Measurements from ENCODE around the gene FAM13B. TPM values are rescaled to one million over a fixed set of nuclear protein-coding genes. Genes with fewer than 3 reads are reported as not detected.
A peak's percentile ranks its signal among the peaks of the same experiment; 100 is the strongest.
"Not testable (repeated sequence)": the region's sequence is repeated elsewhere in the genome, so short reads cannot be mapped to it uniquely, and the experiment has no call there.

FAM13B gene
- total RNA-seq, 5 donors from 2014 or later (not counting 1 experiment from before 2014, with no cell fraction given): 43.4 to 53.7 (median 49.6) TPM

- DNase-seq (no peak), ATAC-seq (replicated peaks in 1 of 4) (no peak)
- no peaks in the 10 kb centered on the region for H3K27me3 ChIP-seq (replicated peaks in 1 of 2; ENCODE audit: control insufficient read depth in 2 of 2, extremely low read depth in 1 of 2, insufficient read depth in 2 of 2, low read length in 1 of 2)
- no peak overlapping the region for H3K27ac ChIP-seq (ENCODE audit: low read length)
- CTCF ChIA-PET: no interaction called here
- Mint-ChIP-seq H3K27ac (no peak overlapping the region), H3K9me3 (no peaks in the 10 kb centered on the region), H3K36me3 (peaks cover 77% of the 10 kb centered on the region), H3K4me1 (no peaks in the 10 kb centered on the region), H3K4me3 (no peak overlapping the region), H3K27me3 (no peaks in the 10 kb centered on the region)
- POLR2A ChIA-PET: no interaction called here
- WGBS (ENCODE audit: insufficient coverage): no CpG with 5 or more reads among the region's 1 CpG
- no peak overlapping the region for H3K4me3 ChIP-seq (ENCODE audit: control insufficient read depth in 1 of 2, extremely low read depth in 1 of 2, low read length in 1 of 2)
- peaks cover 0 to 85% of the 10 kb centered on the region in 2 donors for H3K36me3 ChIP-seq (ENCODE audit: control insufficient read depth in 2 of 2, extremely low read depth in 1 of 2, insufficient read depth in 1 of 2, low read length in 1 of 2)
- no peaks in the 10 kb centered on the region for H3K9me3 ChIP-seq
- H3K4me1 ChIP-seq (ENCODE audit: control insufficient read depth in 1 of 2, extremely low read depth in 1 of 2, insufficient read depth in 2 of 2, low read length in 2 of 2): no peaks in the 10 kb centered on the region
These were observed 87.1 kb downstream of the FAM13B start for GRCh38 chr5:137945825-137946224.

- CTCF ChIA-PET: interaction anchor here in 1 of 2 donors (0.7 kb wide), 1 partner anchor 62 kb away, joined by 5 read pairs; no protein-coding TSS in a partner anchor
These were observed 88.6 kb downstream of the FAM13B start for GRCh38 chr5:137944280-137944679.

GRCh38 chr5:137939331-137939730, 93.5 kb downstream of the FAM13B start:
- WGBS (ENCODE audit: insufficient coverage): no CpG with 5 or more reads among the region's 7 CpGs
- CTCF ChIA-PET: no interaction called here
- H3K9me3 ChIP-seq: no peaks in the 10 kb centered on the region

More at GRCh38 chr5:137944280-137944679, 88.6 kb downstream of the FAM13B start:
- H3K4me3 Mint-ChIP-seq; H3K9me3 Mint-ChIP-seq; H3K4me1 Mint-ChIP-seq; DNase-seq; H3K4me1 ChIP-seq (ENCODE audit: control insufficient read depth in 1 of 2, extremely low read depth in 1 of 2, insufficient read depth in 2 of 2, low read length in 2 of 2); ATAC-seq (replicated peaks in 1 of 4); H3K27me3 Mint-ChIP-seq; H3K27me3 ChIP-seq (replicated peaks in 1 of 2; ENCODE audit: control insufficient read depth in 2 of 2, extremely low read depth in 1 of 2, insufficient read depth in 2 of 2, low read length in 1 of 2); H3K27ac Mint-ChIP-seq; H3K9me3 ChIP-seq; H3K4me3 ChIP-seq (ENCODE audit: control insufficient read depth in 1 of 2, extremely low read depth in 1 of 2, low read length in 1 of 2); H3K27ac ChIP-seq (ENCODE audit: low read length): not testable (repeated sequence)
- 100% methylated on average over 2 of the region's 4 CpGs for WGBS (ENCODE audit: insufficient coverage)
- POLR2A ChIA-PET: interaction anchor here in 1 of 2 donors (0.6 kb wide), 1 partner anchor 302 kb away, joined by 5 read pairs; no protein-coding TSS in a partner anchor
- peaks cover 79% of the 10 kb centered on the region for H3K36me3 Mint-ChIP-seq
- H3K36me3 ChIP-seq (ENCODE audit: control insufficient read depth in 2 of 2, extremely low read depth in 1 of 2, insufficient read depth in 1 of 2, low read length in 1 of 2): peaks cover 0 to 91% of the 10 kb centered on the region in 2 donors

GRCh38 chr5:137938751-137939143, 94.1 kb downstream of the FAM13B start:
- no peak overlapping the region for H3K4me3 ChIP-seq (ENCODE audit: control insufficient read depth in 1 of 2, extremely low read depth in 1 of 2, low read length in 1 of 2)
- no peaks in the 10 kb centered on the region for H3K9me3 ChIP-seq
- H3K36me3 ChIP-seq (ENCODE audit: control insufficient read depth in 2 of 2, extremely low read depth in 1 of 2, insufficient read depth in 1 of 2, low read length in 1 of 2): peaks cover 0 to 59% of the 10 kb centered on the region in 2 donors
- no peak overlapping the region for H3K4me3 Mint-ChIP-seq
- peaks cover 43% of the 10 kb centered on the region for H3K36me3 Mint-ChIP-seq
- no peaks in the 10 kb centered on the region for H3K27me3 ChIP-seq (replicated peaks in 1 of 2; ENCODE audit: control insufficient read depth in 2 of 2, extremely low read depth in 1 of 2, insufficient read depth in 2 of 2, low read length in 1 of 2)
- DNase-seq (no peak), ATAC-seq (replicated peaks in 1 of 4) (no peak)
- CTCF ChIA-PET: no interaction called here
- no peak overlapping the region for H3K27ac ChIP-seq (ENCODE audit: low read length)
- H3K4me1 ChIP-seq (ENCODE audit: control insufficient read depth in 1 of 2, extremely low read depth in 1 of 2, insufficient read depth in 2 of 2, low read length in 2 of 2): no peaks in the 10 kb centered on the region
- no peaks in the 10 kb centered on the region for H3K9me3 Mint-ChIP-seq
- POLR2A ChIA-PET: no interaction called here
- no peak overlapping the region for H3K27ac Mint-ChIP-seq
- no peaks in the 10 kb centered on the region for H3K4me1 Mint-ChIP-seq
- no CpG with 5 or more reads among the region's 1 CpG for WGBS (ENCODE audit: insufficient coverage)
- H3K27me3 Mint-ChIP-seq: no peaks in the 10 kb centered on the region

More at GRCh38 chr5:137939331-137939730, 93.5 kb downstream of the FAM13B start:
- no peak for DNase-seq
- Mint-ChIP-seq H3K27me3 (no peaks in the 10 kb centered on the region), H3K4me1 (no peaks in the 10 kb centered on the region), H3K27ac (no peak overlapping the region), H3K36me3 (peaks cover 49% of the 10 kb centered on the region), H3K4me3 (no peak overlapping the region), H3K9me3 (no peaks in the 10 kb centered on the region)
- Histone ChIP-seq H3K4me1 (ENCODE audit: control insufficient read depth in 1 of 2, extremely low read depth in 1 of 2, insufficient read depth in 2 of 2, low read length in 2 of 2) (no peaks in the 10 kb centered on the region), H3K27ac (ENCODE audit: low read length) (no peak overlapping the region), H3K36me3 (ENCODE audit: control insufficient read depth in 2 of 2, extremely low read depth in 1 of 2, insufficient read depth in 1 of 2, low read length in 1 of 2) (peaks cover 0 to 64% of the 10 kb centered on the region in 2 donors), H3K27me3 (replicated peaks in 1 of 2; ENCODE audit: control insufficient read depth in 2 of 2, extremely low read depth in 1 of 2, insufficient read depth in 2 of 2, low read length in 1 of 2) (no peaks in the 10 kb centered on the region), H3K4me3 (ENCODE audit: control insufficient read depth in 1 of 2, extremely low read depth in 1 of 2, low read length in 1 of 2) (no peak overlapping the region)
- POLR2A ChIA-PET: no interaction called here
- ATAC-seq (replicated peaks in 1 of 4): no peak

- Mint-ChIP-seq H3K36me3 (peaks cover 42% of the 10 kb centered on the region), H3K9me3 (no peaks in the 10 kb centered on the region), H3K27ac (no peak overlapping the region), H3K27me3 (no peaks in the 10 kb centered on the region), H3K4me1 (no peaks in the 10 kb centered on the region), H3K4me3 (no peak overlapping the region)
- Histone ChIP-seq H3K27ac (ENCODE audit: low read length) (no peak overlapping the region), H3K27me3 (replicated peaks in 1 of 2; ENCODE audit: control insufficient read depth in 2 of 2, extremely low read depth in 1 of 2, insufficient read depth in 2 of 2, low read length in 1 of 2) (no peaks in the 10 kb centered on the region), H3K4me1 (ENCODE audit: control insufficient read depth in 1 of 2, extremely low read depth in 1 of 2, insufficient read depth in 2 of 2, low read length in 2 of 2) (no peaks in the 10 kb centered on the region), H3K36me3 (ENCODE audit: control insufficient read depth in 2 of 2, extremely low read depth in 1 of 2, insufficient read depth in 1 of 2, low read length in 1 of 2) (peaks cover 0 to 57% of the 10 kb centered on the region in 2 donors), H3K9me3 (no peaks in the 10 kb centered on the region), H3K4me3 (ENCODE audit: control insufficient read depth in 1 of 2, extremely low read depth in 1 of 2, low read length in 1 of 2) (no peak overlapping the region)
- CTCF ChIA-PET: no interaction called here
- DNase-seq: no peak
- no peak for ATAC-seq (replicated peaks in 1 of 4)
- whole genome bisulfite sequencing (ENCODE audit: insufficient coverage): no CpG with 5 or more reads among the region's 1 CpG
- POLR2A ChIA-PET: no interaction called here
These were observed 94.7 kb downstream of the FAM13B start for GRCh38 chr5:137937994-137938750.

GRCh38 chr5:137935694-137936093, 97.2 kb downstream of the FAM13B start:
- Mint-ChIP-seq H3K36me3 (peaks cover 25% of the 10 kb centered on the region), H3K9me3 (no peaks in the 10 kb centered on the region), H3K27ac (peak overlapping the region; percentile 42 to 45), H3K4me1 (no peaks in the 10 kb centered on the region), H3K4me3 (no peak overlapping the region), H3K27me3 (no peaks in the 10 kb centered on the region)
- no peak overlapping the region for H3K27ac ChIP-seq (ENCODE audit: low read length)
- H3K9me3 ChIP-seq: no peaks in the 10 kb centered on the region
- CTCF ChIA-PET: no interaction called here
- POLR2A ChIA-PET: interaction anchor here in 1 of 2 donors (0.6 kb wide), 2 partner anchors 18 to 58 kb away, joined by 3 to 4 read pairs; no protein-coding TSS in a partner anchor
- DNase-seq (no peak), ATAC-seq (replicated peaks in 1 of 4) (no peak)
- no peaks in the 10 kb centered on the region for H3K27me3 ChIP-seq (replicated peaks in 1 of 2; ENCODE audit: control insufficient read depth in 2 of 2, extremely low read depth in 1 of 2, insufficient read depth in 2 of 2, low read length in 1 of 2)
- WGBS (ENCODE audit: insufficient coverage): 100% methylated on average over 1 of the region's 3 CpGs
- H3K4me1 ChIP-seq (ENCODE audit: control insufficient read depth in 1 of 2, extremely low read depth in 1 of 2, insufficient read depth in 2 of 2, low read length in 2 of 2): no peaks in the 10 kb centered on the region
- no peak overlapping the region for H3K4me3 ChIP-seq (ENCODE audit: control insufficient read depth in 1 of 2, extremely low read depth in 1 of 2, low read length in 1 of 2)
- H3K36me3 ChIP-seq (ENCODE audit: control insufficient read depth in 2 of 2, extremely low read depth in 1 of 2, insufficient read depth in 1 of 2, low read length in 1 of 2): peaks cover 0 to 32% of the 10 kb centered on the region in 2 donors
